MCF 10A (cell line): Measurements from ENCODE around the gene CEL. TPM values are rescaled to one million over a fixed set of nuclear protein-coding genes. Genes with fewer than 3 reads are reported as not detected.

ENCODE experiments used
- BruUV-seq: library from RNA; stranded (reverse); fragments of 400-500 nt; replicated peaks from 2 replicates; lab custom pipeline; 2021; lab: Mats Ljungman, UMichigan
- CTCF ChIA-PET: fragments of 300-600 bp; sonication (Branson Sonifier 250); formaldehyde crosslinking; extraction: SDS; loops from one replicate; lab custom pipeline; 2021; ENCODE audit warnings: antibody characterized with exemption, inconsistent platforms; lab: Yijun Ruan, JAX
- POLR2A ChIA-PET: fragments of 300-600, 350-650 bp; sonication (Branson Sonifier 250); formaldehyde crosslinking; extraction: SDS; loops from one replicate; lab custom pipeline; 2020; ENCODE audit warnings: antibody characterized with exemption, inconsistent platforms; lab: Yijun Ruan, JAX
- DNase-seq: peaks from one replicate; pipeline ENCODE4 v3.0.0-alpha.2; 2018; ENCODE audit not compliant: unreplicated experiment
- H3K27ac Mint-ChIP-seq: one replicate; pipeline ENCODE4 v1.8.0; 2022; ENCODE audit warnings: mild to moderate bottlenecking, low read depth, mixed read lengths; ENCODE audit not compliant: unreplicated experiment
- H3K27me3 Mint-ChIP-seq: one replicate; pipeline ENCODE4 v1.8.0; 2022; ENCODE audit warnings: mixed read lengths; ENCODE audit not compliant: insufficient read depth, unreplicated experiment
- H3K36me3 Mint-ChIP-seq: one replicate; pipeline ENCODE4 v1.8.0; 2022; ENCODE audit warnings: mild to moderate bottlenecking, moderate library complexity, mixed read lengths; ENCODE audit not compliant: insufficient read depth, unreplicated experiment
- H3K4me1 Mint-ChIP-seq: one replicate; pipeline ENCODE4 v1.8.0; 2022; ENCODE audit warnings: mixed read lengths; ENCODE audit not compliant: insufficient read depth, unreplicated experiment
- H3K4me3 Mint-ChIP-seq: one replicate; pipeline ENCODE4 v1.8.0; 2022; ENCODE audit warnings: mild to moderate bottlenecking, moderate library complexity, mixed read lengths; ENCODE audit not compliant: unreplicated experiment
- H3K9me3 Mint-ChIP-seq: one replicate; pipeline ENCODE4 v1.8.0; 2022; ENCODE audit warnings: mixed read lengths; ENCODE audit not compliant: unreplicated experiment
- CTCF ChIP-seq: fragments of 200-600 bp; IDR thresholded peaks from one replicate; pipeline ENCODE4 v1.8.0; 2022; ENCODE audit warnings: antibody characterized with exemption, mild to moderate bottlenecking; ENCODE audit not compliant: unreplicated experiment
- intact Hi-C: fragments of 100-400 bp; cut with micrococcal nuclease; formaldehyde crosslinking; loops from 2 replicates; pipeline ENCODE4 v1.14.1; 2022
- total RNA-seq: library from RNA; stranded (reverse); gene quantifications from 2 replicates; pipeline ENCODE4 v1.2.3, GENCODE V29; 2022

The CEL gene
- total RNA-seq, 1 experiment from 2014 or later, result 1.9 TPM

- Mint-ChIP-seq H3K4me1 (no peaks in the 10 kb centered on the region), H3K27me3 (no peaks in the 10 kb centered on the region), H3K9me3 (no peaks in the 10 kb centered on the region), H3K36me3 (peaks cover 42% of the 10 kb centered on the region), H3K4me3 (no peak overlapping the region), H3K27ac (no peak overlapping the region)
- no peak for DNase-seq
- intact Hi-C loops, result no loop called here
- ChIA-PET CTCF (interaction anchor here (0.7 to 2.5 kb wide), 5 partner anchors 12 to 107 kb away, joined by 3 to 10 read pairs (median 5); partner anchors contain the start of gene GTF3C5), POLR2A (no interaction called here)
- no peak for TF ChIP-seq CTCF
- BruUV-seq, result no TSS peak
Observed at GRCh38 chr9:133042676-133043075, 19.1 kb upstream of the CEL start.

- intact Hi-C loops, result no loop called here
- CTCF ChIA-PET, result interaction anchor here (0.5 to 2.5 kb wide), 5 partner anchors 13 to 106 kb away, joined by 3 to 10 read pairs (median 3); no protein-coding TSS in a partner anchor
- Mint-ChIP-seq H3K4me3 (no peak overlapping the region), H3K36me3 (peaks cover 42% of the 10 kb centered on the region), H3K4me1 (no peaks in the 10 kb centered on the region), H3K27ac (no peak overlapping the region), H3K9me3 (no peaks in the 10 kb centered on the region), H3K27me3 (no peaks in the 10 kb centered on the region)
- no TSS peak for BruUV-seq
- no peak for DNase-seq
- POLR2A ChIA-PET, result interaction anchor here (1.5 kb wide), 1 partner anchor 13 kb away, joined by 3 read pairs; the partner anchor contains the start of gene GTF3C5
- TF ChIP-seq CTCF, result no peak
Observed at GRCh38 chr9:133043449-133044035, 18.2 kb upstream of the CEL start.

DNA sequence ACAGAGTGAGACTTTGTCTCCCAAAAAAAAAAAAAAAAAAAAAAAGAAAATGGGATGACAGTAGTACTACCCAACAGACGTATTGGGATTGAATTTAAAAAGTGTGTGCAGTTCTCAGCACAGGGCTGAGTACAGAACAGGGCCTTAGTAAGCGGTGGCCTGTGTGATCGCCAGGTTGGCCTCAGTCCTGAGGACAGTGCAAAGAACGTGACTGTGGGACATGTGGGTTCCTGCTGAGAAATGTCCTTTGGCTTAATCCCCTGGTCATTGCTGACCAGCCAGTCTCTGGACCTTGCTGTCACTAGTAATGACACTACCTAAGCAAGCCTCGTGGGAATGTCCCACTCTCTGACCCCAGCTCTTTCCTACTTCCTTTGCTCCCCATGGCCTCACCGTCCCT lies 17.7 kb upstream of the CEL start:
- Mint-ChIP-seq H3K4me1 (no peaks in the 10 kb centered on the region), H3K27ac (no peak overlapping the region), H3K9me3 (no peaks in the 10 kb centered on the region), H3K4me3 (no peak overlapping the region), H3K27me3 (no peaks in the 10 kb centered on the region), H3K36me3 (peaks cover 42% of the 10 kb centered on the region)
- no peak for TF ChIP-seq CTCF
- POLR2A ChIA-PET, result interaction anchor here (1.5 kb wide), 1 partner anchor 14 kb away, joined by 3 read pairs; the partner anchor contains the start of gene GTF3C5
- BruUV-seq, result no TSS peak
- intact Hi-C loops, result no loop called here
- no peak for DNase-seq
- CTCF ChIA-PET, result interaction anchor here (0.9 kb wide), 1 partner anchor 103 kb away, joined by 3 read pairs; no protein-coding TSS in a partner anchor

DNA sequence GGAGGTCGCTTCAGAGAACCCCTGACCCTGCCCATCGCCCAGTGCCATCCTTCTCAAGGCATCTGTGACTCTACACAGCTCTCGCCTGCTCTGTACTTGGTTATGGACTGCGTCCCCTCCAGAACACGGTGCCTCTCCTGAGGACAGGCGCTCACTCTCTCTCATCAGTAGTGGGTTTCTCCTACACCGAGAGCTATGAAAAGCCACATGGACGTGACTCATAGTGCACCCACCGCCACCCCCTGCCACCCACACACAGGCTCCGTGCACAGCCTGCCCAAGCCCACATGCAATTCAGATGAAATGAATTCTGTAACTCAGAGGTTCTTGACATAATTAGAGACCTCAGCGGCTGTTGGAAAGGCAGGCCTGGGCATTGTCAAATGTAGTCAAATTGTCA lies 17.1 kb upstream of the CEL start:
- Mint-ChIP-seq H3K4me3 (no peak overlapping the region), H3K27ac (no peak overlapping the region), H3K27me3 (no peaks in the 10 kb centered on the region), H3K9me3 (no peaks in the 10 kb centered on the region), H3K4me1 (no peaks in the 10 kb centered on the region), H3K36me3 (peaks cover 47% of the 10 kb centered on the region)
- ChIA-PET POLR2A (interaction anchor here (1.5 kb wide), 1 partner anchor 14 kb away, joined by 3 read pairs; the partner anchor contains the start of gene GTF3C5), CTCF (interaction anchor here (0.6 kb wide), 2 partner anchors 188 to 1695 kb away, joined by 3 to 4 read pairs; no protein-coding TSS in a partner anchor)
- TF ChIP-seq CTCF, result no peak
- BruUV-seq, result no TSS peak
- no peak for DNase-seq
- intact Hi-C loops, result no loop called here
